ENCODE measurements around the gene RGS19. TPM values are rescaled to one million over a fixed set of nuclear protein-coding genes. Genes with fewer than 3 reads are reported as not detected.

Gene RGS19
- polyA plus RNA-seq, 1 donor (not counting 4 experiments of a cell fraction or from before 2014, with no cell fraction given): 11.8 TPM

DNA sequence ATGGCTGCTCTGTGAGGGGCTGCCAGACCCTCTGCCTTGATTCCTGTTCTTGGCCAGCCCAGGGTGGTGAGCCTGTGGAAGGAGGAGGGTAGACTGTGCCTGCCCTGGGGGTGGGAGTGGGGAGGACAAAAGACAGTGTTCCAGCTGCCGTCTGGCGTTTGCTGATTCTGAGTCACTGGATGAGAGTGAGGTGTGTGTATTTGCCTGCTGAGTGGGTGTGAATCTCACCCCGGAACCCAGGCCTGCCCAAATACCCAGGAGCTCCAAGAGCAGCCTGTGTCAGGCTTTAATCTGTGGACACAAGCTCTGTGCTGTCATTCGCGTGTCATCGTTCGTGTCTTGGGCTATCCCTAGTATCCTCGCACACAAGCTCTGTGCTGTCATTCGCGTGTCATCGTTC lies 7.5 kb upstream of the RGS19 start:
- no peak for TF ChIP-seq CTCF (optimal IDR thresholded peaks at IDR 0.05 in 1 of 3, IDR thresholded peaks at IDR 0.05 in 1 of 3, conservative IDR thresholded peaks at IDR 0.05 in 1 of 3; ENCODE audit: extremely low read depth in 1 of 3, insufficient read depth in 2 of 3, low read length in 3 of 3)
- no peak for TF ChIP-seq EZH2 (IDR thresholded peaks at IDR 0.05; ENCODE audit: low read length)
- no peak overlapping the region for H3K4me2 ChIP-seq (ENCODE audit: control insufficient read depth, extremely low read depth, insufficient read depth, low read depth, low read length)
- peaks cover 40% of the 10 kb centered on the region for H3K27me3 ChIP-seq (ENCODE audit: control insufficient read depth, extremely low read depth, insufficient read depth, low read length)
- FAIRE-seq (no peak), DNase-seq (ENCODE audit: low read depth, low spot score) (no peak)
- no peaks in the 10 kb centered on the region for H3K9me3 ChIP-seq (ENCODE audit: control insufficient read depth, low read depth, low read length)
- no peaks in the 10 kb centered on the region for H3K36me3 ChIP-seq (ENCODE audit: control insufficient read depth in 2 of 2, extremely low read depth in 1 of 2, insufficient read depth in 2 of 2, low read length in 2 of 2)
- no peak overlapping the region for H2AFZ ChIP-seq (ENCODE audit: control insufficient read depth, low read length)
- H3K27ac ChIP-seq (ENCODE audit: control insufficient read depth, insufficient read depth, low read length): no peak overlapping the region
- H3K9me1 ChIP-seq (ENCODE audit: control insufficient read depth, extremely low read depth, insufficient read depth, low read length): no peaks in the 10 kb centered on the region
- no peaks in the 10 kb centered on the region for H3K79me2 ChIP-seq (ENCODE audit: control insufficient read depth, insufficient read depth, low read length)
- no peak overlapping the region for H3K9ac ChIP-seq (ENCODE audit: control insufficient read depth, extremely low read depth, insufficient read depth, low read length)
- no peak overlapping the region for H3K4me3 ChIP-seq (ENCODE audit: control insufficient read depth in 2 of 3, extremely low read depth in 1 of 3, insufficient read depth in 2 of 3, low read depth in 1 of 3, low read length in 3 of 3)
- H3K4me1 ChIP-seq (ENCODE audit: control insufficient read depth, extremely low read depth, insufficient read depth, low read length): peaks cover 6% of the 10 kb centered on the region
- peaks cover 2% of the 10 kb centered on the region for H4K20me1 ChIP-seq (ENCODE audit: control insufficient read depth, extremely low read depth, insufficient read depth, low read length)
- dilution Hi-C loops (cut with MboI; ENCODE audit: extremely low pct_ligation_motif_present, low sequenced_read_pairs): no loop called here

DNA sequence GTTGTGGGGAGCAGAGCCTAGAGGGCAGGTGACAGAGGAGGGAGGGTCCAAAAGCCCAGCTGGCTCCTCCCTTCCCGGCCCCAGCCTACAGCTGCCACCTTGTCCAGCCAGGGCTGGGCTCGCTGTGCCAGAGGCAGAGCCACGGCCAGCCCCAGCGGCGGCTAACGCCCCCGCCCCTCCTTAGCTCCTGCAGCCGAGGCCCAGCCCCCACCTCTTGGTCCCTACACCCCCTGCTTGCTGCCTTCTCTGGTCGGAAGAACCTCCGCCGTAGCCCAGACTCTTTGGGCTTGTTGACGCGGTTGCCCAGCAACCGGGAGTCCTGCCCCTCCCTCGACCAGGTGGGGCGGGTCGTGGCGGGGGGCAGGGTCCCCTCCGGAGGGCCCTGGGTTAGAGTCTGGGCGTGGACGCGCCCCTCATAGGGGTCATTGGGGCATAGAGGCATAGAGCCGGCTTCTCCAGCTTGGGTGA lies 5.4 kb upstream of the RGS19 start:
- Histone ChIP-seq H3K9ac (ENCODE audit: control insufficient read depth, extremely low read depth, insufficient read depth, low read length) (no peak overlapping the region), H2AFZ (ENCODE audit: control insufficient read depth, low read length) (no peak overlapping the region), H3K4me2 (ENCODE audit: control insufficient read depth, extremely low read depth, insufficient read depth, low read depth, low read length) (no peak overlapping the region), H3K79me2 (ENCODE audit: control insufficient read depth, insufficient read depth, low read length) (no peaks in the 10 kb centered on the region), H3K4me1 (ENCODE audit: control insufficient read depth, extremely low read depth, insufficient read depth, low read length) (peaks cover 6% of the 10 kb centered on the region), H3K27ac (ENCODE audit: control insufficient read depth, insufficient read depth, low read length) (no peak overlapping the region), H3K27me3 (ENCODE audit: control insufficient read depth, extremely low read depth, insufficient read depth, low read length) (peaks cover 43% of the 10 kb centered on the region), H4K20me1 (ENCODE audit: control insufficient read depth, extremely low read depth, insufficient read depth, low read length) (no peaks in the 10 kb centered on the region), H3K9me3 (ENCODE audit: control insufficient read depth, low read depth, low read length) (no peaks in the 10 kb centered on the region), H3K36me3 (ENCODE audit: control insufficient read depth in 2 of 2, extremely low read depth in 1 of 2, insufficient read depth in 2 of 2, low read length in 2 of 2) (no peaks in the 10 kb centered on the region), H3K4me3 (ENCODE audit: control insufficient read depth in 2 of 3, extremely low read depth in 1 of 3, insufficient read depth in 2 of 3, low read depth in 1 of 3, low read length in 3 of 3) (no peak overlapping the region), H3K9me1 (ENCODE audit: control insufficient read depth, extremely low read depth, insufficient read depth, low read length) (no peaks in the 10 kb centered on the region)
- TF ChIP-seq CTCF (optimal IDR thresholded peaks at IDR 0.05 in 1 of 3, IDR thresholded peaks at IDR 0.05 in 1 of 3, conservative IDR thresholded peaks at IDR 0.05 in 1 of 3; ENCODE audit: extremely low read depth in 1 of 3, insufficient read depth in 2 of 3, low read length in 3 of 3) (no peak), EZH2 (IDR thresholded peaks at IDR 0.05; ENCODE audit: low read length) (no peak)
- FAIRE-seq (no peak), DNase-seq (ENCODE audit: low read depth, low spot score) (no peak)
- dilution Hi-C loops (cut with MboI; ENCODE audit: extremely low pct_ligation_motif_present, low sequenced_read_pairs): no loop called here
